OCI-LY7 (cell line): ENCODE data around the gene USP6NL.

Experiments
- EZH2phosphoT487 ChIP-seq: fragments of 200-600 bp; sonication (generic); IDR thresholded peaks from 2 replicates; pipeline ENCODE4 v1.6.1; 2018; ENCODE audit warnings: low read depth, borderline replicate concordance, mild to moderate bottlenecking, mixed run types, antibody characterized with exemption, low read length, moderate library complexity, mixed read lengths
- TF ChIP-seq, protein P1 (sequence below): fragments of 200-600 bp; sonication (generic); conservative IDR thresholded peaks from 2 replicates; pipeline ENCODE4 v1.5.1; 2014; ENCODE audit warnings: mild to moderate bottlenecking, antibody characterized with exemption, low read length, moderate library complexity, mixed read lengths

GRCh38 chr10:11570751-11571150 lies 40.7 kb downstream of the USP6NL start:
- TF ChIP-seq, protein P1, sequence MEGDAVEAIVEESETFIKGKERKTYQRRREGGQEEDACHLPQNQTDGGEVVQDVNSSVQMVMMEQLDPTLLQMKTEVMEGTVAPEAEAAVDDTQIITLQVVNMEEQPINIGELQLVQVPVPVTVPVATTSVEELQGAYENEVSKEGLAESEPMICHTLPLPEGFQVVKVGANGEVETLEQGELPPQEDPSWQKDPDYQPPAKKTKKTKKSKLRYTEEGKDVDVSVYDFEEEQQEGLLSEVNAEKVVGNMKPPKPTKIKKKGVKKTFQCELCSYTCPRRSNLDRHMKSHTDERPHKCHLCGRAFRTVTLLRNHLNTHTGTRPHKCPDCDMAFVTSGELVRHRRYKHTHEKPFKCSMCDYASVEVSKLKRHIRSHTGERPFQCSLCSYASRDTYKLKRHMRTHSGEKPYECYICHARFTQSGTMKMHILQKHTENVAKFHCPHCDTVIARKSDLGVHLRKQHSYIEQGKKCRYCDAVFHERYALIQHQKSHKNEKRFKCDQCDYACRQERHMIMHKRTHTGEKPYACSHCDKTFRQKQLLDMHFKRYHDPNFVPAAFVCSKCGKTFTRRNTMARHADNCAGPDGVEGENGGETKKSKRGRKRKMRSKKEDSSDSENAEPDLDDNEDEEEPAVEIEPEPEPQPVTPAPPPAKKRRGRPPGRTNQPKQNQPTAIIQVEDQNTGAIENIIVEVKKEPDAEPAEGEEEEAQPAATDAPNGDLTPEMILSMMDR = no peak
- no peak for TF ChIP-seq EZH2phosphoT487
